Medulla oblongata (tissue), 1 donor: ENCODE measurements around the gene ZNF608.

Experiments used
- DNase-seq: peaks from one replicate; pipeline ENCODE4 v3.0.0-alpha.2; 2015; ENCODE audit errors: extremely low spot score

The ZNF608 gene

GRCh38 chr5:124745928-124746915 lies at the start of gene ZNF608:
ZNF608 (minus strand) TSS chr5:124746639; CDS start chr5:124744989, 1,650 bp downstream.
- DNase-seq, result peak; percentile 79

- no peak for DNase-seq
Measured at GRCh38 chr5:124795829-124796228, 49.4 kb upstream of the ZNF608 start.

- DNase-seq, result no peak
Measured at GRCh38 chr5:124790895-124791732, 44.7 kb upstream of the ZNF608 start.

GRCh38 chr5:124790301-124790894 lies 44.0 kb upstream of the ZNF608 start:
- no peak for DNase-seq

- DNase-seq, result no peak
Measured at GRCh38 chr5:124789104-124789605, 42.7 kb upstream of the ZNF608 start.

- no peak for DNase-seq
Measured at GRCh38 chr5:124783794-124784193, 37.4 kb upstream of the ZNF608 start.

GRCh38 chr5:124783285-124783684 lies 36.8 kb upstream of the ZNF608 start:
- DNase-seq, result no peak

- DNase-seq, result no peak
Measured at GRCh38 chr5:124782262-124782661, 35.8 kb upstream of the ZNF608 start.

- no peak for DNase-seq
Measured at GRCh38 chr5:124780011-124780410, 33.6 kb upstream of the ZNF608 start.

- peak; percentile 81 for DNase-seq
Measured at GRCh38 chr5:124773315-124774311, 27.2 kb upstream of the ZNF608 start.

- DNase-seq, result no peak
Measured at GRCh38 chr5:124772457-124773200, 26.2 kb upstream of the ZNF608 start.

- DNase-seq, result no peak
Measured at GRCh38 chr5:124771761-124772160, 25.3 kb upstream of the ZNF608 start.

- no peak for DNase-seq
Measured at GRCh38 chr5:124764992-124765611, 18.7 kb upstream of the ZNF608 start.

- DNase-seq, result no peak
Measured at GRCh38 chr5:124764585-124764984, 18.1 kb upstream of the ZNF608 start.

GRCh38 chr5:124761010-124761409 lies 14.6 kb upstream of the ZNF608 start:
- DNase-seq, result peak; percentile 60

GRCh38 chr5:124760608-124761007 lies 14.2 kb upstream of the ZNF608 start:
- no peak for DNase-seq

- DNase-seq, result peak; percentile 84
Measured at GRCh38 chr5:124755565-124755964, 9.1 kb upstream of the ZNF608 start.

- no peak for DNase-seq
Measured at GRCh38 chr5:124755041-124755440, 8.6 kb upstream of the ZNF608 start.

- DNase-seq, result peak; percentile 60
Measured at GRCh38 chr5:124754206-124754927, 7.9 kb upstream of the ZNF608 start.
